ENCODE data around the gene NSA2.

Gene NSA2

GRCh38 chr5:74801197-74801596 lies 34.1 kb downstream of the NSA2 start:
- H3K27me3 ChIP-seq (ENCODE audit: control insufficient read depth in 1 of 2, insufficient read depth in 2 of 2, low read length in 2 of 2) = no peaks in the 10 kb centered on the region
- H3K4me1 ChIP-seq (ENCODE audit: control insufficient read depth in 1 of 2, insufficient read depth in 2 of 2, low read length in 2 of 2) = no peaks in the 10 kb centered on the region
- H3K27ac ChIP-seq (ENCODE audit: low read depth, low read length) = no peak overlapping the region
- no peak overlapping the region for H3K9ac ChIP-seq (ENCODE audit: low read depth in 1 of 2, low read length in 2 of 2)
- no peaks in the 10 kb centered on the region for H3K9me3 ChIP-seq (ENCODE audit: control insufficient read depth in 1 of 2, low read length in 2 of 2)
- H3K4me3 ChIP-seq (ENCODE audit: low read depth in 1 of 2, low read length in 2 of 2) = no peak overlapping the region
- H3K36me3 ChIP-seq (ENCODE audit: control insufficient read depth in 1 of 2, insufficient read depth in 2 of 2, low read length in 2 of 2) = no peaks in the 10 kb centered on the region

- H3K4me3 ChIP-seq (ENCODE audit: low read depth in 1 of 2, low read length in 2 of 2) = no peak overlapping the region
- H3K4me1 ChIP-seq (ENCODE audit: control insufficient read depth in 1 of 2, insufficient read depth in 2 of 2, low read length in 2 of 2) = no peaks in the 10 kb centered on the region
- no peaks in the 10 kb centered on the region for H3K36me3 ChIP-seq (ENCODE audit: control insufficient read depth in 1 of 2, insufficient read depth in 2 of 2, low read length in 2 of 2)
- no peak overlapping the region for H3K27ac ChIP-seq (ENCODE audit: low read depth, low read length)
- H3K9me3 ChIP-seq (ENCODE audit: control insufficient read depth in 1 of 2, low read length in 2 of 2) = no peaks in the 10 kb centered on the region
- no peak overlapping the region for H3K9ac ChIP-seq (ENCODE audit: low read depth in 1 of 2, low read length in 2 of 2)
- no peaks in the 10 kb centered on the region for H3K27me3 ChIP-seq (ENCODE audit: control insufficient read depth in 1 of 2, insufficient read depth in 2 of 2, low read length in 2 of 2)
These were observed 34.9 kb downstream of the NSA2 start for GRCh38 chr5:74801941-74802340.

GRCh38 chr5:74810915-74811314 lies 43.9 kb downstream of the NSA2 start:
- no peak overlapping the region for H3K4me3 ChIP-seq (ENCODE audit: low read depth in 1 of 2, low read length in 2 of 2)
- no peak overlapping the region for H3K27ac ChIP-seq (ENCODE audit: low read depth, low read length)
- no peaks in the 10 kb centered on the region for H3K4me1 ChIP-seq (ENCODE audit: control insufficient read depth in 1 of 2, insufficient read depth in 2 of 2, low read length in 2 of 2)
- H3K27me3 ChIP-seq (ENCODE audit: control insufficient read depth in 1 of 2, insufficient read depth in 2 of 2, low read length in 2 of 2) = no peaks in the 10 kb centered on the region
- H3K9me3 ChIP-seq (ENCODE audit: control insufficient read depth in 1 of 2, low read length in 2 of 2) = no peaks in the 10 kb centered on the region
- H3K9ac ChIP-seq (ENCODE audit: low read depth in 1 of 2, low read length in 2 of 2) = no peak overlapping the region
- H3K36me3 ChIP-seq (ENCODE audit: control insufficient read depth in 1 of 2, insufficient read depth in 2 of 2, low read length in 2 of 2) = no peaks in the 10 kb centered on the region

- no peaks in the 10 kb centered on the region for H3K27me3 ChIP-seq (ENCODE audit: control insufficient read depth in 1 of 2, insufficient read depth in 2 of 2, low read length in 2 of 2)
- no peak overlapping the region for H3K9ac ChIP-seq (ENCODE audit: low read depth in 1 of 2, low read length in 2 of 2)
- no peaks in the 10 kb centered on the region for H3K9me3 ChIP-seq (ENCODE audit: control insufficient read depth in 1 of 2, low read length in 2 of 2)
- no peak overlapping the region for H3K27ac ChIP-seq (ENCODE audit: low read depth, low read length)
- no peaks in the 10 kb centered on the region for H3K4me1 ChIP-seq (ENCODE audit: control insufficient read depth in 1 of 2, insufficient read depth in 2 of 2, low read length in 2 of 2)
- H3K4me3 ChIP-seq (ENCODE audit: low read depth in 1 of 2, low read length in 2 of 2) = no peak overlapping the region
- no peaks in the 10 kb centered on the region for H3K36me3 ChIP-seq (ENCODE audit: control insufficient read depth in 1 of 2, insufficient read depth in 2 of 2, low read length in 2 of 2)
These were observed 49.8 kb downstream of the NSA2 start for GRCh38 chr5:74816875-74817274.

GRCh38 chr5:74822288-74822687 lies 55.2 kb downstream of the NSA2 start:
- no peaks in the 10 kb centered on the region for H3K27me3 ChIP-seq (ENCODE audit: control insufficient read depth in 1 of 2, insufficient read depth in 2 of 2, low read length in 2 of 2)
- no peaks in the 10 kb centered on the region for H3K4me1 ChIP-seq (ENCODE audit: control insufficient read depth in 1 of 2, insufficient read depth in 2 of 2, low read length in 2 of 2)
- H3K27ac ChIP-seq (ENCODE audit: low read depth, low read length) = no peak overlapping the region
- no peak overlapping the region for H3K9ac ChIP-seq (ENCODE audit: low read depth in 1 of 2, low read length in 2 of 2)
- H3K36me3 ChIP-seq (ENCODE audit: control insufficient read depth in 1 of 2, insufficient read depth in 2 of 2, low read length in 2 of 2) = no peaks in the 10 kb centered on the region
- no peak overlapping the region for H3K4me3 ChIP-seq (ENCODE audit: low read depth in 1 of 2, low read length in 2 of 2)
- no peaks in the 10 kb centered on the region for H3K9me3 ChIP-seq (ENCODE audit: control insufficient read depth in 1 of 2, low read length in 2 of 2)

GRCh38 chr5:74829413-74829812 lies 62.4 kb downstream of the NSA2 start:
- H3K4me1 ChIP-seq (ENCODE audit: control insufficient read depth in 1 of 2, insufficient read depth in 2 of 2, low read length in 2 of 2) = peaks cover 0 to 10% of the 10 kb centered on the region in 2 donors
- no peak overlapping the region for H3K4me3 ChIP-seq (ENCODE audit: low read depth in 1 of 2, low read length in 2 of 2)
- no peak overlapping the region for H3K9ac ChIP-seq (ENCODE audit: low read depth in 1 of 2, low read length in 2 of 2)
- H3K27ac ChIP-seq (ENCODE audit: low read depth, low read length) = no peak overlapping the region
- no peaks in the 10 kb centered on the region for H3K9me3 ChIP-seq (ENCODE audit: control insufficient read depth in 1 of 2, low read length in 2 of 2)
- no peaks in the 10 kb centered on the region for H3K36me3 ChIP-seq (ENCODE audit: control insufficient read depth in 1 of 2, insufficient read depth in 2 of 2, low read length in 2 of 2)
- H3K27me3 ChIP-seq (ENCODE audit: control insufficient read depth in 1 of 2, insufficient read depth in 2 of 2, low read length in 2 of 2) = no peaks in the 10 kb centered on the region

All from duodenal mucosa (tissue), 2 donors.